Calu3 (cell line): ENCODE measurements around the gene PHYKPL. TPM values are rescaled to one million over a fixed set of nuclear protein-coding genes. Genes with fewer than 3 reads are reported as not detected.

Experiments used
- BruUV-seq: library from RNA; stranded (reverse); fragments of 400-500 nt; replicated peaks from 2 replicates; lab custom pipeline; 2021; lab: Mats Ljungman, UMichigan
- CTCF ChIA-PET: fragments of 300-600 bp; sonication (Branson Sonifier 250); formaldehyde crosslinking; loops from one replicate; lab custom pipeline; 2022; ENCODE audit warnings: antibody characterized with exemption; lab: Charles Lee
- DNase-seq: peaks from one replicate; pipeline ENCODE4 v3.0.0; 2022
- H3K27ac Mint-ChIP-seq: one replicate; pipeline ENCODE4 v1.8.0; 2022; ENCODE audit warnings: mixed read lengths; ENCODE audit not compliant: unreplicated experiment
- H3K27me3 Mint-ChIP-seq: one replicate; pipeline ENCODE4 v1.8.0; 2022; ENCODE audit warnings: mixed read lengths; ENCODE audit not compliant: unreplicated experiment
- H3K36me3 Mint-ChIP-seq: one replicate; pipeline ENCODE4 v1.8.0; 2022; ENCODE audit warnings: mild to moderate bottlenecking, moderate library complexity, mixed read lengths; ENCODE audit not compliant: insufficient read depth, unreplicated experiment
- H3K4me1 Mint-ChIP-seq: one replicate; pipeline ENCODE4 v1.8.0; 2022; ENCODE audit warnings: mild to moderate bottlenecking, low read depth, mixed read lengths; ENCODE audit not compliant: unreplicated experiment
- H3K4me3 Mint-ChIP-seq: one replicate; pipeline ENCODE4 v1.8.0; 2022; ENCODE audit warnings: mild to moderate bottlenecking, low read depth, moderate library complexity, mixed read lengths; ENCODE audit not compliant: unreplicated experiment
- H3K9me3 Mint-ChIP-seq: one replicate; pipeline ENCODE4 v1.8.0; 2022; ENCODE audit warnings: low read depth, mixed read lengths; ENCODE audit not compliant: unreplicated experiment
- CTCF ChIP-seq: fragments of 200-600 bp; IDR thresholded peaks from one replicate; pipeline ENCODE4 v1.8.0; 2022; ENCODE audit warnings: antibody characterized with exemption; ENCODE audit not compliant: unreplicated experiment
- intact Hi-C: fragments of 100-400 bp; cut with micrococcal nuclease; formaldehyde crosslinking; loops from one replicate; pipeline ENCODE4 v1.10.0; 2022; ENCODE audit not compliant: unreplicated experiment
- total RNA-seq: library from RNA; stranded (reverse); gene quantifications from 2 replicates; pipeline ENCODE4 v1.2.3, GENCODE V29; 2022

PHYKPL gene
- total RNA-seq, 1 experiment from 2014 or later, result 96.7 TPM

GRCh38 chr5:178192787-178193186 lies 39.8 kb downstream of the PHYKPL start:
- CTCF ChIA-PET, result no interaction called here
- H3K27ac Mint-ChIP-seq, result no peak overlapping the region
- H3K4me1 Mint-ChIP-seq, result no peaks in the 10 kb centered on the region

GRCh38 chr5:178192244-178192643 lies 40.4 kb downstream of the PHYKPL start:
- Mint-ChIP-seq H3K9me3 (peaks cover 8% of the 10 kb centered on the region), H3K4me1 (no peaks in the 10 kb centered on the region), H3K27ac (no peak overlapping the region), H3K4me3 (no peak overlapping the region), H3K36me3 (no peaks in the 10 kb centered on the region), H3K27me3 (peaks cover 63% of the 10 kb centered on the region)
- CTCF ChIA-PET, result no interaction called here
- TF ChIP-seq CTCF, result no peak
- BruUV-seq, result no TSS peak
- no peak for DNase-seq
- intact Hi-C loops, result no loop called here

More at GRCh38 chr5:178192787-178193186, 39.8 kb downstream of the PHYKPL start:
- H3K36me3 Mint-ChIP-seq, result no peaks in the 10 kb centered on the region
- intact Hi-C loops, result no loop called here
- H3K9me3 Mint-ChIP-seq, result peaks cover 8% of the 10 kb centered on the region
- no peak for DNase-seq
- no peak for TF ChIP-seq CTCF
- peaks cover 63% of the 10 kb centered on the region for H3K27me3 Mint-ChIP-seq
- BruUV-seq, result no TSS peak
- no peak overlapping the region for H3K4me3 Mint-ChIP-seq

GRCh38 chr5:178191661-178192060 lies 40.9 kb downstream of the PHYKPL start:
- peaks cover 8% of the 10 kb centered on the region for H3K9me3 Mint-ChIP-seq
- no peaks in the 10 kb centered on the region for H3K4me1 Mint-ChIP-seq
- BruUV-seq, result no TSS peak
- intact Hi-C loops, result no loop called here
- no peak overlapping the region for H3K27ac Mint-ChIP-seq
- CTCF ChIA-PET, result no interaction called here
- peaks cover 63% of the 10 kb centered on the region for H3K27me3 Mint-ChIP-seq
- TF ChIP-seq CTCF, result no peak
- H3K4me3 Mint-ChIP-seq, result no peak overlapping the region
- no peaks in the 10 kb centered on the region for H3K36me3 Mint-ChIP-seq
- no peak for DNase-seq

- no TSS peak for BruUV-seq
- TF ChIP-seq CTCF, result no peak
- intact Hi-C loops, result no loop called here
- H3K36me3 Mint-ChIP-seq, result no peaks in the 10 kb centered on the region
- no peak for DNase-seq
- CTCF ChIA-PET, result interaction anchor here (0.5 to 0.8 kb wide), 2 partner anchors 20 to 211 kb away, joined by 3 to 6 read pairs; no protein-coding TSS in a partner anchor
- no peaks in the 10 kb centered on the region for H3K4me1 Mint-ChIP-seq
- no peak overlapping the region for H3K27ac Mint-ChIP-seq
- peaks cover 40% of the 10 kb centered on the region for H3K27me3 Mint-ChIP-seq
- no peak overlapping the region for H3K4me3 Mint-ChIP-seq
- H3K9me3 Mint-ChIP-seq, result peaks cover 8% of the 10 kb centered on the region
Measured at GRCh38 chr5:178189433-178189832, 43.2 kb downstream of the PHYKPL start.
